Measurements from ENCODE around the gene MRPL49. TPM values are rescaled to one million over a fixed set of nuclear protein-coding genes. Genes with fewer than 3 reads are reported as not detected.

Gene MRPL49
- total and polyA plus RNA-seq, 2 of the 13 experiments (the other 11 are each of a cell fraction or from before 2014, with no cell fraction given) = 39.2 to 53.3 TPM

DNA sequence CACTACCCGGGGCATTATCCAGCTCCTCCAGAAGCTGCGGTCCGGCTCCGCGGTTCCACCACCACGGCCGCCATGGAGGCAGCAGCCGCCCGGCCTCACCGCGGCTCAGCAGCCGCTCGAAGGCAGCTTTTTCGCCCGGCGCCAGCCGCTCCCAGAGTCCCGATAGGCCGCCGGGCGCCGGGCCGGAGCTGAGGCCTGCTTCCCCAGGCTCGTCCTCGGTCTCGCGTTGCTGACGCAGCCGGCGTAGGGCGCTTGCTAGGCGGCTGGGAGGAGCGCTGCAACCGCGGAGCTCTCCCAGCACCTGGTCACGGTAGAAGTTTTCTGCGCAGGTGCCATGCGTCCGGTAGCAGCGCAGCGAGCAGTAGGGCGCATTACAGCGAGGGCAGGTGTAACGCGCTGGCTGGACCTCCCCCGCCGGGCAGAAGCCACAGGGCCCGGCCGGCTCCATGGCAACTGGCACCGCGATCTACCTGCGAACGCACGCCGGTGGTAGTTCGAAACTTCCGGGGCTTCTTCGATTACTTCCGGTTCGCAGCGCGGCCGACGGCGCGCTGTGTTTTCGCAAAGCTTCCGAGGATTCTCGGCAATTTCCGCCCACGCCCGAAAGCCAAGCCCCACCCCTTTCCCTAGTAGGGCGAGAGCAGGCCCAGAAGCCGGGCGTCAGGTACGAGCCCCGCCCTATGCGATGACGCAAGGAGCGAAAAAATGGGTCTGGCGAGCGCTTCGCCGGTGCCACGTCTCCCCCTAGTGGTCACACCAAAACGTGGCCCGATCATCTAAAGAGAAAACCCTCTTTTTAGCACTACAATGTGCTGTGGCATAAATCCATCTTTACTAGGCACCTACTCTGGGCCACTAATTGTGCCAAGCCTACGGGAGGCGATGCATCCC, 4.7 kb upstream of the MRPL49 start, which contains the start of gene ZNHIT2 (continued):
- peak; percentile 75; the same call in 1 of the 2 replicates for TF ChIP-seq DNMT1 (CRISPR knock-in tag; IDR thresholded peaks at IDR 0.05)
- 0 out of 2 replicates have a peak, but pooled peaks have one; percentile 26 for TF ChIP-seq FOXM1 (CRISPR knock-in tag; IDR thresholded peaks at IDR 0.05)
- TF ChIP-seq NONO (IDR thresholded peaks at IDR 0.05) = no peak
- TF ChIP-seq NONO (CRISPR knock-in tag; conservative IDR thresholded peaks at IDR 0.05) = peak; percentile 86; the same call in 1 of the 2 replicates
- TF ChIP-seq NAIF1 (CRISPR knock-in tag; IDR thresholded peaks at IDR 0.05; ENCODE audit: borderline replicate concordance) = peak; percentile 72; the same call in 1 of the 2 replicates
- 0 out of 2 replicates have a peak, but pooled peaks have one; percentile 32 for TF ChIP-seq TARDBP (CRISPR knock-in tag; IDR thresholded peaks at IDR 0.05)
- TF ChIP-seq, protein P1, sequence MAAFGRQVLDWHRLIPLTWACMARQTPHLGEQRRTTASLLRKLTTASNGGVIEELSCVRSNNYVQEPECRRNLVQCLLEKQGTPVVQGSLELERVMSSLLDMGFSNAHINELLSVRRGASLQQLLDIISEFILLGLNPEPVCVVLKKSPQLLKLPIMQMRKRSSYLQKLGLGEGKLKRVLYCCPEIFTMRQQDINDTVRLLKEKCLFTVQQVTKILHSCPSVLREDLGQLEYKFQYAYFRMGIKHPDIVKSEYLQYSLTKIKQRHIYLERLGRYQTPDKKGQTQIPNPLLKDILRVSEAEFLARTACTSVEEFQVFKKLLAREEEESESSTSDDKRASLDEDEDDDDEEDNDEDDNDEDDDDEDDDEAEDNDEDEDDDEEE (CRISPR knock-in tag; IDR thresholded peaks at IDR 0.05) = 0 out of 2 replicates have a peak, but pooled peaks have one; percentile 20
- TF ChIP-seq NR1H2 (CRISPR knock-in tag; IDR thresholded peaks at IDR 0.05; ENCODE audit: borderline replicate concordance, low read depth) = no peak
- no peak for TF ChIP-seq ZNF382 (CRISPR knock-in tag; IDR thresholded peaks at IDR 0.05; ENCODE audit: borderline replicate concordance)
- TF ChIP-seq ZNF562 (CRISPR knock-in tag; IDR thresholded peaks at IDR 0.05; ENCODE audit: borderline replicate concordance) = no peak
- peak; percentile 19; the same call in 1 of the 2 replicates for TF ChIP-seq BCL6 (CRISPR knock-in tag; IDR thresholded peaks at IDR 0.05)
- TF ChIP-seq ZNF160 (CRISPR knock-in tag; IDR thresholded peaks at IDR 0.05) = no peak
- TF ChIP-seq MXD4 (CRISPR knock-in tag; IDR thresholded peaks at IDR 0.05) = peak; percentile 88
- no peak for TF ChIP-seq GPN1 (CRISPR knock-in tag; IDR thresholded peaks at IDR 0.05; ENCODE audit: borderline replicate concordance)
- TF ChIP-seq RFX3 (CRISPR knock-in tag; IDR thresholded peaks at IDR 0.05) = peak; percentile 85
- no peak for TF ChIP-seq GABPA (IDR thresholded peaks at IDR 0.05; ENCODE audit: low read depth, low read length)
- TF ChIP-seq GABPA (CRISPR knock-in tag; IDR thresholded peaks at IDR 0.05; ENCODE audit: low read depth) = peak; percentile 98
- TF ChIP-seq ZNF773 (CRISPR knock-in tag; IDR thresholded peaks at IDR 0.05; ENCODE audit: borderline replicate concordance) = no peak
- TF ChIP-seq ZNF670 (CRISPR knock-in tag; IDR thresholded peaks at IDR 0.05; ENCODE audit: borderline replicate concordance) = peak; percentile 87; the same call in 1 of the 2 replicates
- peak; percentile 39; the same call in 1 of the 2 replicates for TF ChIP-seq ZBTB7A (CRISPR knock-in tag; IDR thresholded peaks at IDR 0.05)
- peak; percentile 75; the same call in 1 of the 2 replicates for TF ChIP-seq ZBTB21 (CRISPR knock-in tag; IDR thresholded peaks at IDR 0.05)
- peak; percentile 91 for TF ChIP-seq ELF1 (CRISPR knock-in tag; IDR thresholded peaks at IDR 0.05)
- no peak for TF ChIP-seq LCORL (IDR thresholded peaks at IDR 0.05)
- peak; percentile 79; the same call in 1 of the 2 replicates for TF ChIP-seq LCORL (CRISPR knock-in tag; IDR thresholded peaks at IDR 0.05)
- TF ChIP-seq ZNF207 (IDR thresholded peaks at IDR 0.05; ENCODE audit: borderline replicate concordance) = no peak
- TF ChIP-seq, protein P2, sequence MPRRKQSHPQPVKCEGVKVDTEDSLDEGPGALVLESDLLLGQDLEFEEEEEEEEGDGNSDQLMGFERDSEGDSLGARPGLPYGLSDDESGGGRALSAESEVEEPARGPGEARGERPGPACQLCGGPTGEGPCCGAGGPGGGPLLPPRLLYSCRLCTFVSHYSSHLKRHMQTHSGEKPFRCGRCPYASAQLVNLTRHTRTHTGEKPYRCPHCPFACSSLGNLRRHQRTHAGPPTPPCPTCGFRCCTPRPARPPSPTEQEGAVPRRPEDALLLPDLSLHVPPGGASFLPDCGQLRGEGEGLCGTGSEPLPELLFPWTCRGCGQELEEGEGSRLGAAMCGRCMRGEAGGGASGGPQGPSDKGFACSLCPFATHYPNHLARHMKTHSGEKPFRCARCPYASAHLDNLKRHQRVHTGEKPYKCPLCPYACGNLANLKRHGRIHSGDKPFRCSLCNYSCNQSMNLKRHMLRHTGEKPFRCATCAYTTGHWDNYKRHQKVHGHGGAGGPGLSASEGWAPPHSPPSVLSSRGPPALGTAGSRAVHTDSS (CRISPR knock-in tag; conservative IDR thresholded peaks at IDR 0.05) = no peak
- TF ChIP-seq SRF (IDR thresholded peaks at IDR 0.05; ENCODE audit: low read depth, low read length) = peak; percentile 67; the same call in 1 of the 2 replicates
- no peak for TF ChIP-seq ZNF75D (CRISPR knock-in tag; IDR thresholded peaks at IDR 0.05; ENCODE audit: borderline replicate concordance)
- TF ChIP-seq ZKSCAN8 (CRISPR knock-in tag; IDR thresholded peaks at IDR 0.05; ENCODE audit: borderline replicate concordance) = no peak
- TF ChIP-seq ZNF30 (CRISPR knock-in tag; IDR thresholded peaks at IDR 0.05) = no peak

Data from HepG2 (cell line).